Measurements from ENCODE around the gene HOXC12.

Gene HOXC12

DNA sequence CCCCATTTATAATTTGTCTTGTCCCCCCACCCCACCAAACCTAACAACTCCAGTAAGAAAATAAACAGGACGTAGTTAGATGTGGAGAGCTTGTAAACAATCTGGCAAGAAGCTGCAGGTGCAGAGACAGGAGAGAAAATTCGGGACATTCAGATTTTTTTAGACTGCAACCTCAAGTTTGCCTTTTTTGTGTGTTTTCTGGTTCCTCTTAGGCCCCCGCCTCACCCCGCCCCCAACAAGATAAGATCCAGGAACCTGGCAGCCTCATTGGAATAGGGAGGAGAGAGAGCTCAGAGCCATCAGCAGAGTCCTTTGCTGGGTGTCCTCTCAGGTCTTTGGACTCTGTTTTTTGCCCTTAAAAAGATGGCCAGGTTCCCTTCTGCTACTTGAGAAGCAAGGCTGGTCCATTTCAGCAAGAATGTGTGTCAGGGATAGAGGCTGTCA, 33.1 kb downstream of the HOXC12 start:
- no peak overlapping the region for H3K4me3 ChIP-seq (ENCODE audit: low read depth, low read length)
- no peak for DNase-seq (ENCODE audit: low read depth)
- TF ChIP-seq CTCF (IDR thresholded peaks at IDR 0.05; ENCODE audit: low read depth, low read length, missing control alignments), result no peak
- in situ Hi-C loops (cut with HindIII; ENCODE audit: low sequenced_read_pairs), result no loop called here

- no peak overlapping the region for H3K4me3 ChIP-seq (ENCODE audit: low read depth, low read length)
- TF ChIP-seq CTCF (IDR thresholded peaks at IDR 0.05; ENCODE audit: low read depth, low read length, missing control alignments), result no peak
- no peak for DNase-seq (ENCODE audit: low read depth)
- in situ Hi-C loops (cut with HindIII; ENCODE audit: low sequenced_read_pairs), result no loop called here
Observed at GRCh38 chr12:53988541-53989226, 34.0 kb downstream of the HOXC12 start.

DNA sequence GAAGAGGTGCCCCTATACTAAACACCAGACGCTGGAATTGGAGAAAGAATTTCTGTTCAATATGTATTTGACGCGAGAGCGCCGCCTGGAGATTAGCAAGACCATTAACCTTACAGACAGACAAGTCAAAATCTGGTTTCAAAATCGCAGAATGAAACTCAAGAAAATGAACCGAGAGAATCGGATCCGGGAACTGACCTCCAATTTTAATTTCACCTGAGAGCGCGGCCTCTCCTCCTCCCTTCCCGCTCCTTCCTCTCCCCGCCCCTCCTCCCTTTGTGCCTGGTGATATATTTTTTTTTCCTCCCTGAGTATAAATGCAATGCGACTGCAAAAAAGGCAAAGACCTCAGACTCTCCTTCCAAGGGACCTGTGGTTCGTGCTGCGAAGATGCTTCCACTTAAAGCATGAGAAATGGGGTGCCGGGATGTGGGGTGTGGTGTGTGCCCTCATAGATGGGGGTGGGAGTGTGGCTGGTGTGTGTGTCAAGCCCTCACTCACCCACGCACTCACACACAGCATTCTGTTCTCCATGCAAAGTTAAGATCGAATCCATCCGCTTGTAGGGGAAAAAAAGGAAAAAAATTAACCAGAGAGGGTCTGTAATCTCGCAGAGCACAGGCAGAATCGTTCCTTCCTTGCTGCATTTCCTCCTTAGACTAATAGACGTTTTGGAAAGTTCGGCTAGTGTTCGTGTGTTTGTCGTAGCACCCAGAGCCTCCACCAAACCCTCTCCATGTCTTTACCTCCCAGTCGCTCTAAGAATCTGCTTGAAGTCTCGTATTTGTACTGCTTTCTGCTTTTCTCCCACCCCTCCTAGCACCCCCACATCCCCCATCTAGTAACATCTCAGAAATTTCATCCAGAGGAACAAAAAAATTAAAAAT, 34.8 kb downstream of the HOXC12 start:
- no peak for DNase-seq (ENCODE audit: low read depth)
- TF ChIP-seq CTCF (IDR thresholded peaks at IDR 0.05; ENCODE audit: low read depth, low read length, missing control alignments), result peak; percentile 39
- H3K4me3 ChIP-seq (ENCODE audit: low read depth, low read length), result no peak overlapping the region
- in situ Hi-C loops (cut with HindIII; ENCODE audit: low sequenced_read_pairs), result no loop called here

DNA sequence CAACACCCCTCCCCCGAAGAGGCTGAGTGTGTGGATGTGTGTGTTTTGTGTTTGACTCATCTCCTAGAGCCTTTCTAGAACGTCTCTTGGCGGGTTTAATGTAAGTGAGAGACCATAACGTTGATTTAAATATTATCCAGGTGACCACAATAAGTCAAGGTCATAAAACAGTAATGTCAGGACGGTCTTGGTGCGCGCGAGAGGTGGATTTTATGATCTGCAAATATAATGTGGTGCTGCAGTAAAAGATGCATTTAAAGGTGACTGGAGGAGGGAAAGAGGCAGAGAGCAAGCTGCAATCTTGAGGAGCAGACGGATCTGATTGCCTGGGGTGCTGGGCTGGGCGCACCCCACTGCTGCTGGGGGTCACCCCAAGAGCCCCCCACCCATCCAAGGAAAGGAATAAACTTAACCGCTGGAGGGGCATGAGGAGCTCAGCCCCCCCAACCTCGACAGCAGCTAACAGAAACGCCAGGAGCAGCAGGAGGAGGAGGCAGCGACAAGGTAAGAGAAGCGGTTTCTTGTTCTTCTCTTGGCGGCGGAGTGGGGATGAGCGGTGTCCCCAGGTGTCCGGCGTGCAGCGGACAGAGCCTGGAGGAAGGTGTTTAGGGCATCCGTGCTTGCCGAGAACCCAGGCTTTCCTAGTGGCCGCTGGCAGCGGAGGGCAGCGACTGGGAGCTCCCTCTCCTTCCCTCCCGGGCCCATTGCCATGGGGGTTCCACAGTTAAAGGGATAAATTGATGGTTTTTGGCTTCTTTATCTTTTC, 35.8 kb downstream of the HOXC12 start:
- in situ Hi-C loops (cut with HindIII; ENCODE audit: low sequenced_read_pairs), result no loop called here
- TF ChIP-seq CTCF (IDR thresholded peaks at IDR 0.05; ENCODE audit: low read depth, low read length, missing control alignments), result no peak
- no peak overlapping the region for H3K4me3 ChIP-seq (ENCODE audit: low read depth, low read length)
- no peak for DNase-seq (ENCODE audit: low read depth)

DNA sequence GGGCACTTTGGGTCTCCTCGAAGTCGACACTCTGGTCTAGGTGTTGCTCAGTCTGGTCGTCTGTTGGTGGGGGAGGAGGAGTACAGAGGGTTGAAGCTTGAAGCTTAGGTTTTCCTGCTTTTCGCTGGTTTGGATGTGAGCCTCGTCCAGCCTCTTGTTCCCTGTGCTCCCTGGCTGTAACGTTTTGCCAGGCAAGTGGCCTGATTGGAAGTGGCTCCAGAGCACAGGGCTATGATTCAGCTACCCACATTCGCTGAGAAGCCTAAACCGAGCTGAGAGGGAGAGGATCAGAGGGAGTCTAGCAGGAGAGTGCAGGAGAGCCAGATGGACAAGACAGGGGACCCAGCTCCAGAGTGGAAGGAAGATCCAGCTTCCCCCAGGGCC, 36.4 kb downstream of the HOXC12 start:
- TF ChIP-seq CTCF (IDR thresholded peaks at IDR 0.05; ENCODE audit: low read depth, low read length, missing control alignments), result no peak
- H3K4me3 ChIP-seq (ENCODE audit: low read depth, low read length), result no peak overlapping the region
- DNase-seq (ENCODE audit: low read depth), result no peak
- in situ Hi-C loops (cut with HindIII; ENCODE audit: low sequenced_read_pairs), result no loop called here

DNA sequence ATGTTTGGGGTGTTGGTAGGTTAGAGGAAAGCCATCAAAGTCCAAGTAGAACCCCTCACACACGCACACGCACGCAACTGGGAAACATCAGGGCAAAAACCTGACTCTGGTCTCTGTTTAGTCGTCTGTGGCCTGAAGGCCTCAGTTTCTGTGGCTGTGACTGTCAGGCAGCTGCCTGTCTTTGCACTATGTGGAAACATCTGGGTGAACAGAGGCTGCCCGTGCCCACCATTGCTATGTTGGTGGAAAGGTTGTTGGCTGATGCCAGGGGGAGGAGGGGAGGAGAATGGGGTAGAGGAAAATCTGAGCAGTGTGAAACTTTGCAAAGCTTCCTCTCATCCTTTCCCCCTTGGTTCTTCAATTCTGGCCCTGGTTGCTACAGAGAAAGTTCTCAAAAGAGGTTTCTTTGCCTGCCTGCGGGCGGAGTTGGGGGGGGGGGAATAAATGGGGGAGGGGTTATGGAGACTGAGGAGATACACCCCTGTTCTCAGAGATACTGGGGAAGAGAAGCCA, 37.7 kb downstream of the HOXC12 start:
- DNase-seq (ENCODE audit: low read depth), result no peak
- in situ Hi-C loops (cut with HindIII; ENCODE audit: low sequenced_read_pairs), result no loop called here
- TF ChIP-seq CTCF (IDR thresholded peaks at IDR 0.05; ENCODE audit: low read depth, low read length, missing control alignments), result no peak
- no peak overlapping the region for H3K4me3 ChIP-seq (ENCODE audit: low read depth, low read length)
